NCI-H345 treated with DMSO at 0.1 percent for 48 hours (cell line): Measurements from ENCODE around the gene DYNLT5.
A peak's percentile ranks its signal among the peaks of the same experiment; 100 is the strongest.
"Not testable (repeated sequence)": the region's sequence is repeated elsewhere in the genome, so short reads cannot be mapped to it uniquely, and the experiment has no call there.

Experiments
- DNase-seq: peaks from one replicate; lab custom pipeline; 2025; ENCODE audit not compliant: unreplicated experiment; lab: John Stamatoyannopoulos, UW

The DYNLT5 gene

GRCh38 chr1:66752000-66752592 lies at the start of gene DYNLT5:
TSS of gene DYNLT5 (plus strand) at chr1:66752459. CDS start at chr1:66754659, 2,200 bp downstream.
- no peak for DNase-seq

- DNase-seq: no peak
Observed at GRCh38 chr1:66704177-66704875, 47.9 kb upstream of the DYNLT5 start.

- DNase-seq: no peak
Observed at GRCh38 chr1:66705110-66705509, 47.1 kb upstream of the DYNLT5 start.

- no peak for DNase-seq
Observed at GRCh38 chr1:66711420-66711819, 40.8 kb upstream of the DYNLT5 start.

GRCh38 chr1:66712839-66713238 lies 39.4 kb upstream of the DYNLT5 start:
- DNase-seq: no peak

- DNase-seq: no peak
Observed at GRCh38 chr1:66723985-66724384, 28.3 kb upstream of the DYNLT5 start.

GRCh38 chr1:66725885-66726665 lies 26.2 kb upstream of the DYNLT5 start:
- DNase-seq: peak; percentile 38

- no peak for DNase-seq
Observed at GRCh38 chr1:66728021-66728420, 24.2 kb upstream of the DYNLT5 start.

GRCh38 chr1:66728716-66729115 lies 23.5 kb upstream of the DYNLT5 start:
- peak; percentile 14 for DNase-seq

- no peak for DNase-seq
Observed at GRCh38 chr1:66729119-66729518, 23.1 kb upstream of the DYNLT5 start.

GRCh38 chr1:66729523-66729922 lies 22.7 kb upstream of the DYNLT5 start:
- DNase-seq: no peak

GRCh38 chr1:66730462-66730861 lies 21.8 kb upstream of the DYNLT5 start:
- peak; percentile 74 for DNase-seq

- DNase-seq: no peak
Observed at GRCh38 chr1:66731170-66731865, 20.9 kb upstream of the DYNLT5 start.

GRCh38 chr1:66732407-66733166 lies 19.7 kb upstream of the DYNLT5 start:
- DNase-seq: no peak

GRCh38 chr1:66733348-66734017 lies 18.8 kb upstream of the DYNLT5 start:
- no peak for DNase-seq

- not testable (repeated sequence) for DNase-seq
Observed at GRCh38 chr1:66734531-66734930, 17.7 kb upstream of the DYNLT5 start.

- DNase-seq: no peak
Observed at GRCh38 chr1:66737836-66738235, 14.4 kb upstream of the DYNLT5 start.

- no peak for DNase-seq
Observed at GRCh38 chr1:66739401-66740157, 12.7 kb upstream of the DYNLT5 start.

GRCh38 chr1:66745451-66745850 lies 6.8 kb upstream of the DYNLT5 start:
- DNase-seq: no peak
